SH-SY5Y (cell line): Measurements from ENCODE around the gene GRB10.

Experiments used
- GATA2 ChIP-seq: IDR thresholded peaks from 2 replicates; pipeline ENCODE4 v1.6.1; 2011; ENCODE audit warnings: mild to moderate bottlenecking, low read depth, low read length
- GATA3 ChIP-seq: IDR thresholded peaks from 2 replicates; pipeline ENCODE4 v1.6.1; 2011; ENCODE audit warnings: low read depth, mild to moderate bottlenecking, low read length, moderate library complexity

- TF ChIP-seq GATA3: no peak
- TF ChIP-seq GATA2: no peak
Measured at GRCh38 chr7:50614721-50615518, 167.8 kb downstream of the GRB10 start.
